GM23248 (cell line): Measurements from ENCODE around the gene HIVEP1.

Source experiments
- EZH2 ChIP-seq: fragments of 200-600 bp; sonication (generic); IDR thresholded peaks from 2 replicates; pipeline ENCODE4 v1.6.1; 2018; ENCODE audit warnings: antibody characterized with exemption, mild to moderate bottlenecking; ENCODE audit not compliant: insufficient read depth, poor library complexity, severe bottlenecking
- EZH2phosphoT487 ChIP-seq: fragments of 200-600 bp; sonication (generic); IDR thresholded peaks from 2 replicates; pipeline ENCODE4 v1.6.1; 2018; ENCODE audit warnings: antibody characterized with exemption, moderate library complexity, mild to moderate bottlenecking, low read depth; ENCODE audit not compliant: insufficient read depth

GRCh38 chr6:12088531-12088930, 76.4 kb downstream of the HIVEP1 start:
- TF ChIP-seq EZH2phosphoT487 (no peak), EZH2 (no peak)
